H1 (cell line): ENCODE measurements around the gene CEACAM21. TPM values are rescaled to one million over a fixed set of nuclear protein-coding genes. Genes with fewer than 3 reads are reported as not detected.

Source experiments
- CTCF ChIA-PET: fragments of 300-600 bp; sonication (Branson Sonifier 250); formaldehyde crosslinking; loops from one replicate; lab custom pipeline; 2021; ENCODE audit not compliant: partially characterized antibody; lab: Charles Lee
- POLR2A ChIA-PET: fragments of 300-600 bp; sonication (Branson Sonifier 250); formaldehyde crosslinking; loops from one replicate; lab custom pipeline; 2021; ENCODE audit warnings: inconsistent platforms; ENCODE audit not compliant: partially characterized antibody; lab: Charles Lee
- DNase-seq, 2 experiments: peaks; one replicate each; pipeline versions ENCODE4 v3.0.0 to v3.0.0-alpha.2; 2010 to 2022; ENCODE audit warnings: low spot score in 2 of 2, low read depth in 1 of 2, mixed read lengths in 1 of 2
- FAIRE-seq: peaks from 2 replicates; lab custom pipeline; 2011; peaks lifted over from hg19 to GRCh38; lab: Jason Lieb, UNC
- H2AFZ ChIP-seq: 2 replicates; pipeline ENCODE4 v1.8.1; 2012; ENCODE audit warnings: low read length, inconsistent platforms
- H2AK5ac ChIP-seq: 2 replicates; pipeline ENCODE4 v1.6.1; 2013; ENCODE audit warnings: low read depth, low read length
- H2BK120ac ChIP-seq: replicated peaks from 2 replicates; pipeline ENCODE3; 2013; ENCODE audit warnings: low read depth, low read length, inconsistent platforms
- H2BK12ac ChIP-seq: 2 replicates; pipeline ENCODE4 v1.6.1; 2013; ENCODE audit warnings: low read depth, low read length
- H2BK15ac ChIP-seq: 2 replicates; pipeline ENCODE4 v1.6.1; 2013; ENCODE audit warnings: low read length
- H2BK20ac ChIP-seq: 2 replicates; pipeline ENCODE4 v1.6.1; 2013; ENCODE audit warnings: low read length
- H2BK5ac ChIP-seq: 2 replicates; pipeline ENCODE4 v1.6.1; 2013; ENCODE audit warnings: low read depth, low read length
- H3K14ac ChIP-seq: 2 replicates; pipeline ENCODE4 v1.6.1; 2013; ENCODE audit warnings: inconsistent platforms; ENCODE audit not compliant: insufficient read length
- H3K18ac ChIP-seq: 2 replicates; pipeline ENCODE4 v1.6.1; 2013; ENCODE audit warnings: low read length; ENCODE audit errors: extremely low read depth
- H3K23ac ChIP-seq: 2 replicates; pipeline ENCODE4 v1.6.1; 2013; ENCODE audit warnings: inconsistent platforms; ENCODE audit not compliant: insufficient read length
- H3K23me2 ChIP-seq: 2 replicates; pipeline ENCODE4 v1.6.1; 2013; ENCODE audit warnings: low read depth, low read length
- H3K27ac ChIP-seq: 2 replicates; pipeline ENCODE4 v1.6.1; 2011; ENCODE audit warnings: low read depth, low read length, inconsistent platforms
- H3K27me3 ChIP-seq, 4 experiments: replicated peaks in 1 of 4; 1 replicate in 1 of 4; 2 replicates in 3 of 4; pipeline versions ENCODE4 v1.6.1 to v1.8.1; 2011 to 2013; ENCODE audit warnings: low read length in 3 of 4, mild to moderate bottlenecking in 3 of 4, inconsistent platforms in 2 of 4, mixed read lengths in 2 of 4, moderate library complexity in 1 of 4; ENCODE audit not compliant: control insufficient read depth in 3 of 4, insufficient read depth in 3 of 4; ENCODE audit errors: extremely low read depth in 1 of 4
- H3K36me3 ChIP-seq, 4 experiments: 2 replicates each; pipeline versions ENCODE4 v1.6.1 to v1.8.1; 2011 to 2013; ENCODE audit warnings: mild to moderate bottlenecking in 4 of 4, low read length in 3 of 4, moderate library complexity in 2 of 4, control low read depth in 1 of 4, inconsistent platforms in 1 of 4; ENCODE audit not compliant: insufficient read depth in 4 of 4, control insufficient read depth in 2 of 4
- H3K4ac ChIP-seq: replicated peaks from 2 replicates; pipeline ENCODE3; 2013; ENCODE audit warnings: low read length, low read depth, mixed read lengths, inconsistent platforms; ENCODE audit not compliant: insufficient read length
- H3K4me1 ChIP-seq, 4 experiments: replicated peaks in 1 of 4; 1 replicate in 1 of 4; 2 replicates in 3 of 4; pipeline versions ENCODE4 v1.6.1 to v1.8.1; 2011 to 2013; ENCODE audit warnings: low read length in 3 of 4, inconsistent platforms in 2 of 4, mixed read lengths in 1 of 4; ENCODE audit not compliant: insufficient read depth in 4 of 4, control insufficient read depth in 3 of 4
- H3K4me2 ChIP-seq, 2 experiments: 2 replicates each; pipeline versions ENCODE4 v1.6.1 to v1.8.1; 2011 to 2013; ENCODE audit warnings: low read depth in 2 of 2, low read length in 2 of 2, control low read depth in 1 of 2, inconsistent platforms in 1 of 2, mild to moderate bottlenecking in 1 of 2; ENCODE audit not compliant: insufficient read depth in 1 of 2
- H3K4me3 ChIP-seq, 4 experiments: fragments of 200-600, 300-600 bp in 1 of 4; sonication (generic), shearing (Covaris generic), sonication (Bioruptor Twin) in 1 of 4; 2 replicates each; pipeline versions ENCODE4 v1.5.1 to v1.8.1; 2011 to 2016; ENCODE audit warnings: low read length in 4 of 4, low read depth in 3 of 4, control low read depth in 2 of 4, inconsistent platforms in 2 of 4, mild to moderate bottlenecking in 2 of 4, mixed read lengths in 1 of 4, moderate library complexity in 1 of 4; ENCODE audit not compliant: insufficient read depth in 2 of 4; ENCODE audit errors: extremely low read depth in 1 of 4
- H3K56ac ChIP-seq: replicated peaks from 2 replicates; pipeline ENCODE3; 2013; ENCODE audit warnings: low read depth, mild to moderate bottlenecking, mixed read lengths, low read length, inconsistent platforms; ENCODE audit not compliant: insufficient read length
- H3K79me1 ChIP-seq: 2 replicates; pipeline ENCODE4 v1.6.1; 2013; ENCODE audit warnings: low read depth, low read length, control low read depth
- H3K79me2 ChIP-seq, 2 experiments: 2 replicates each; pipeline versions ENCODE4 v1.6.1 to v1.8.1; 2012 to 2013; ENCODE audit warnings: low read length in 2 of 2, mild to moderate bottlenecking in 2 of 2, inconsistent platforms in 1 of 2; ENCODE audit not compliant: insufficient read depth in 2 of 2, control insufficient read depth in 1 of 2
- H3K9ac ChIP-seq, 4 experiments: replicated peaks in 1 of 4; 1 replicate in 1 of 4; 2 replicates in 3 of 4; pipeline versions ENCODE4 v1.6.1 to v1.8.1; 2011 to 2013; ENCODE audit warnings: low read depth in 3 of 4, low read length in 3 of 4, control low read depth in 2 of 4, mild to moderate bottlenecking in 2 of 4, moderate library complexity in 2 of 4, inconsistent platforms in 1 of 4; ENCODE audit errors: extremely low read depth in 1 of 4
- H3K9me3 ChIP-seq, 2 experiments: 2 replicates each; pipeline versions ENCODE4 v1.6.1 to v1.8.1; 2012 to 2013; ENCODE audit warnings: mild to moderate bottlenecking in 2 of 2, moderate library complexity in 2 of 2, control low read depth in 1 of 2, inconsistent platforms in 1 of 2, low read depth in 1 of 2, low read length in 1 of 2, mixed read lengths in 1 of 2; ENCODE audit not compliant: insufficient read depth in 2 of 2
- H4K20me1 ChIP-seq, 2 experiments: replicated peaks in 1 of 2; 2 replicates each; pipeline versions ENCODE3 to v1.8.1; 2011 to 2013; ENCODE audit warnings: inconsistent platforms in 2 of 2, low read length in 2 of 2, mild to moderate bottlenecking in 1 of 2; ENCODE audit not compliant: insufficient read depth in 2 of 2, control insufficient read depth in 1 of 2
- H4K5ac ChIP-seq: 2 replicates; pipeline ENCODE4 v1.6.1; 2013; ENCODE audit warnings: low read length, low read depth, mixed read lengths, inconsistent platforms; ENCODE audit not compliant: insufficient read length
- H4K8ac ChIP-seq: 2 replicates; pipeline ENCODE4 v1.8.0; 2013; ENCODE audit warnings: mild to moderate bottlenecking, moderate library complexity, low read length, inconsistent platforms; ENCODE audit not compliant: insufficient read depth; ENCODE audit errors: extremely low read depth
- H4K91ac ChIP-seq: replicated peaks from 2 replicates; pipeline ENCODE3; 2013; ENCODE audit warnings: low read length, mixed read lengths, inconsistent platforms; ENCODE audit not compliant: insufficient read length
- CREB1 ChIP-seq: IDR thresholded peaks from 2 replicates; pipeline ENCODE4 v1.6.1; 2012; ENCODE audit warnings: inconsistent platforms
- HDAC6 ChIP-seq: IDR thresholded peaks from one replicate; pipeline ENCODE4 v1.7.1; 2012; ENCODE audit warnings: low read depth, mild to moderate bottlenecking, inconsistent platforms, low read length, moderate library complexity
- SAP30 ChIP-seq: fragments of 300-600 bp; sonication (generic); IDR thresholded peaks from 2 replicates; pipeline ENCODE4 v1.7.1; 2012; ENCODE audit warnings: low read length, moderate library complexity, mild to moderate bottlenecking, inconsistent platforms; ENCODE audit not compliant: insufficient read depth, insufficient replicate concordance
- SRF ChIP-seq: IDR thresholded peaks from 2 replicates; pipeline ENCODE4 v1.6.1; 2011; ENCODE audit warnings: mild to moderate bottlenecking, low read depth, low read length, moderate library complexity
- whole genome bisulfite sequencing, 2 experiments: shearing (Covaris generic) in 1 of 2; methylation state at CpG; one replicate each; pipeline versions ENCODE4 v1.1.6 to v1.1.7; 2013 to 2015; ENCODE audit warnings: low lambda C conversion rate in 2 of 2, mixed read lengths in 2 of 2, inconsistent platforms in 1 of 2, low coverage in 1 of 2, missing lambda C conversion rate in 1 of 2; ENCODE audit not compliant: insufficient replicate concordance in 2 of 2, insufficient coverage in 1 of 2, insufficient read length in 1 of 2; ENCODE audit errors: extremely low coverage in 1 of 2, missing lambda C conversion rate in 1 of 2; 5-methylcytosine and 5-hydroxymethylcytosine counted together
- polyA plus RNA-seq, 7 experiments: library from polyadenylated mRNA; depleted of rRNA in 3 of 7; stranded (reverse) in 5 of 7; unstranded in 2 of 7; fragments of >200 nt in 5 of 7; fragments of 200-250 nt in 2 of 7; gene quantifications; 1 replicate in 5 of 7; 2 replicates in 1 of 7; 4 replicates in 1 of 7; pipeline versions ENCODE4 v1.2.1 to v1.2.3, GENCODE V29; 2011 to 2013; ENCODE audit warnings: missing spikeins in 2 of 7, mixed read lengths in 2 of 7
- total RNA-seq: library from RNA; stranded (reverse); fragmentation: NEBNext Ultra II Directional; extraction: Animal tissue kit (Norgen Biotek cat#: 25700); gene quantifications from 2 replicates; pipeline ENCODE4 v1.2.1, GENCODE V29; 2021

The CEACAM21 gene
- total and polyA plus RNA-seq, 2 of the 8 experiments (the other 6 are each of a cell fraction or from before 2014, with no cell fraction given), result not detected

GRCh38 chr19:41621226-41621625, 45.3 kb downstream of the CEACAM21 start:
- H2BK120ac ChIP-seq, result no peak overlapping the region
- no peak overlapping the region for H4K91ac ChIP-seq
- H3K4me1 ChIP-seq, result no peaks in the 10 kb centered on the region
- H2BK20ac ChIP-seq, result no peak overlapping the region
- H3K79me1 ChIP-seq, result no peaks in the 10 kb centered on the region
- no peaks in the 10 kb centered on the region for H3K36me3 ChIP-seq
- no peak overlapping the region for H3K4ac ChIP-seq
- H3K27ac ChIP-seq, result no peak overlapping the region
- H3K79me2 ChIP-seq, result no peaks in the 10 kb centered on the region
- no peak overlapping the region for H2AFZ ChIP-seq
- H3K18ac ChIP-seq, result no peak overlapping the region
- FAIRE-seq, result no peak
- H2BK5ac ChIP-seq, result no peak overlapping the region
- no peak overlapping the region for H3K4me3 ChIP-seq
- no peak overlapping the region for H4K8ac ChIP-seq
- no peak overlapping the region for H2AK5ac ChIP-seq
- H3K14ac ChIP-seq, result no peak overlapping the region
- H3K23ac ChIP-seq, result no peak overlapping the region
- H3K27me3 ChIP-seq, result 0 out of 7 replicates have a peak, but pooled peaks cover 0 to 2% (median 0%) of the 10 kb centered on the region in 4 experiments
- no peak overlapping the region for H3K56ac ChIP-seq
- H2BK12ac ChIP-seq, result no peak overlapping the region
- ChIA-PET CTCF (no interaction called here), POLR2A (no interaction called here)
- H4K20me1 ChIP-seq, result no peaks in the 10 kb centered on the region
- DNase-seq, result no peak
- no peak overlapping the region for H4K5ac ChIP-seq
- H3K4me2 ChIP-seq, result no peak overlapping the region
- H2BK15ac ChIP-seq, result no peak overlapping the region
- H3K9ac ChIP-seq, result no peak overlapping the region
- H3K23me2 ChIP-seq, result no peaks in the 10 kb centered on the region; the same call in 1 of the 2 replicates
- no peak for TF ChIP-seq HDAC6
- TF ChIP-seq CREB1, result no peak
- no peak for TF ChIP-seq SRF
- no peak for TF ChIP-seq SAP30
- WGBS, 2 experiments, result 36% methylated on average over 2 of the region's 4 CpGs; no CpG with 5 or more reads in 1 of the 2 experiments
- peaks cover 74 to 87% of the 10 kb centered on the region in 2 experiments for H3K9me3 ChIP-seq
